GM21786 (cell line): Measurements from ENCODE around the gene CEACAM19.
"Not testable (repeated sequence)": the region's sequence is repeated elsewhere in the genome, so short reads cannot be mapped to it uniquely, and the experiment has no call there.

Experiments used
- ATAC-seq: cut with Tn5 transposase; IDR thresholded peaks from one replicate; pipeline ENCODE4 v1.9.1; 2021; ENCODE audit not compliant: unreplicated experiment

CEACAM19 gene

GRCh38 chr19:44700547-44700946 is 29.3 kb downstream of the CEACAM19 start:
- no peak for ATAC-seq

DNA sequence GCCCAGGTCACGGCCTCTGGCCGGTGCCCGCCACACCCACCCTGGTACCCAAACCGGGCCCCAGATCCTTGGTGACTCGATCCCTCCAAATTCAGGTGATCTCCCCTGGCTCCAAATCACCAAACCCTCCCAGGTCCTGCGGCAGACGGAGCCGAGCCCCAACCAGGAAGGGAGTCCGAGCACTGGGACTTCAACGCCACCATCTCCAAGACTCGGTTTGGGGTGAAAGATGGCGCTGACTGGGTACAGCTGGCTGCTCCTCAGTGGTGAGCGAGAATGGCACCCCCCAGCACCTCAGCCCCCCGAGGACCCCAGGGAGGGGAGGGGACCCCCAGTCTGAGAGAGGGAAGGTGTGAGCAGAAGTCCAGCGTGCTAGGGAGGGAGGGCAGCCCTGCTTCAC is 29.9 kb downstream of the CEACAM19 start:
- ATAC-seq, result no peak

DNA sequence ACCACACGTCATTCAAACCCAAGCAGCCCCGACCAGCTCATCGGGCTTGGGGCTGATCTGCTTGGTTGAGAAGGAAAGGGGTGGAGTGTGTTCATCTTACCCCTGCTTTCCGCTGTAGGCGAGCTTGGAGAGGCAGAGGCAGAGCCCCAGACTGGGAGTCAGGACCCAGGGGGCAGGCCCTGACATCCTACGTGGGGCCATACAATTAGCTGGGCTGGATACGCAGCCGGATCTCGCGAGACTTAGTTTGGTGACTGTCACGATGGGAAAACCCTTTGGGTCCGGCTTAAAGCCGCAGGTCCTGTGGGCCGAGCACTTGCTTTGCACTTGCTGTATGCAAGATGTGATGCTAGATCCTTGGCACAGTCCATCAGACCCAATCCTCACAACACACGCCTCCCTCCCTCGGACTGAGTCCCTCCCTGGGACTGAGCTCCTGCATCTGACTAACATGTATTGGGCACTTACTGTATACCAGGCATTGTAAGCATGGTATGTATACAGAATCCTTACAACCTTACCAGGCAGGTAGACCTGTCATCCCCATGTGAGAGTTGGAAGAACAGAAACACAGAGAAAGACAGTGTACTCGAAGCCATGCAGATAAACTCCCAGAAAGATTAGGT is 31.4 kb downstream of the CEACAM19 start:
- ATAC-seq, result no peak

GRCh38 chr19:44703336-44704078 is 32.2 kb downstream of the CEACAM19 start:
- ATAC-seq, result no peak

DNA sequence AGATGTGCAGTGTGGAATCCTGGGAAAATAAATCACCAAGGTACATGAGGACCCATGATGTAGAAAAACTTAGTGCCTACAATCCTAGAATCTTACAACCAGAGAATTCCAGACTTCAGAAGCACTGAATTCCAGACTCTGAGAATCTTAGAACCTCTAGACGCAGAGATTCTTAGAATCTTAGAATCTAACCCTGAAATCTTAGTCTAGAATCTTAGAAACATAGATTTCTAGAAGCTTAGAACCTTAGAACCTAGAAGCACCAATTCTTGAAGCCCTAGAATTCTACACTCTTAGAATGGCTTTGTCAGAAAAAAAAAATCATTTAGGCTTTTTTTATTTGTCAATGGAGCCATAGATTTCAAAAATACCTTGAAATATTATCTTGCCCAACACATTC is 33.7 kb downstream of the CEACAM19 start:
- ATAC-seq, result no peak

- no peak for ATAC-seq
Measured at GRCh38 chr19:44705502-44706010, 34.3 kb downstream of the CEACAM19 start.

DNA sequence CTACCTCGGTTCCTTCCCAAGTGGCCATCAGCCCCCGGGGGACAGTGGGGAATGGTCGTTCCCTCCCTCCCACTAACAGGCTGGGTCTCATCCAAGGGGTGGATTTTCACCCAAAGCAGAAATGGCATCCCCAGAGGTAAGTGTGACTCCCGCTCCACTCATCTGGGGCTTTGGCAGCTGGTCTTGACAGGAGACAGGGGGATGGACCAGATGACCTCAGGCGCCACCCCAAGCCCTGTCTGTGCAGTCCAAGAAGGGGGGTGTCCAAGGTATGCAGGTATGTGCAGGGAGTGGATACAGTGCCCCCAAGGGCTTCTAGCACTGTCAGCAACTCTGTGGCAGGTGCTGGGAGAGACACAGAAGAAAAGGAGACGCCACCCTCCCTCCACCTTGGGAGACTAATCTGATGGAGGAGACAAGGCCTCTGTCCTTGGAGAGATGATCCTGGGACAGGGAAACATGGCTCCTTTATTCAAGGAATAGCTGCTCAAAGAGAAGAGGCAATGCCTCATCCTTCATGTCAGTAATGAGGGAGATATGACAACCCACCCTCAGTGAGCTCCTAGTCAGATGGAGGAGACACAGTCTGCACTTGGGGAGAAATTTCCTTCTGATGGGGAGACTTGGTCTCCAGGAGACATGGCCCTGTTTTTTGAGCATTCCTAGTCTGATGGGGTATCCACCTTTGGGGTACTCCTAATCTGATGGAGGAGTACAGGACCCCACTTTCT is 35.4 kb downstream of the CEACAM19 start:
- ATAC-seq, result no peak

GRCh38 chr19:44707794-44708193 is 36.5 kb downstream of the CEACAM19 start:
- no peak for ATAC-seq

GRCh38 chr19:44708940-44709339 is 37.7 kb downstream of the CEACAM19 start:
- no peak for ATAC-seq

- not testable (repeated sequence) for ATAC-seq
Measured at GRCh38 chr19:44709434-44710266, 38.4 kb downstream of the CEACAM19 start.

DNA sequence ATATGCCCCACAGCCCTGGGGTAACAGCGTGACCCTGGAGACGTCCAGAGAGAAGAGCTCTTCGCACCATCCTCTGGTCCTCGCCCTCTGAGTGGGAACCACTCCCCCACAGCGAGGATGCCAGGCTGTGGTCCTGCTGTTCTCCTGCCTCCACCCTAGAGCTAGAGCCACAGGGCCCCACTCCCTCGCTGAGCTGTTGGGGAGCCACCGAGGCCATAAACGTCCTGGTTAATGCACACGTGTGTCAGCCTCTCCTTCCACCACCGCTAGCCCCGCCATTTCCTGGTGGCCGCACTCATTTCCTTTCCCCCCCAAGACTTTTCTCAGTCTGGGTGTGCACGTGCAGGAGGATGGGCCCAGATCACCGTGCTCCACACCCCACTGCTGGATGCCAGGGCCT is 39.2 kb downstream of the CEACAM19 start:
- ATAC-seq, result no peak

DNA sequence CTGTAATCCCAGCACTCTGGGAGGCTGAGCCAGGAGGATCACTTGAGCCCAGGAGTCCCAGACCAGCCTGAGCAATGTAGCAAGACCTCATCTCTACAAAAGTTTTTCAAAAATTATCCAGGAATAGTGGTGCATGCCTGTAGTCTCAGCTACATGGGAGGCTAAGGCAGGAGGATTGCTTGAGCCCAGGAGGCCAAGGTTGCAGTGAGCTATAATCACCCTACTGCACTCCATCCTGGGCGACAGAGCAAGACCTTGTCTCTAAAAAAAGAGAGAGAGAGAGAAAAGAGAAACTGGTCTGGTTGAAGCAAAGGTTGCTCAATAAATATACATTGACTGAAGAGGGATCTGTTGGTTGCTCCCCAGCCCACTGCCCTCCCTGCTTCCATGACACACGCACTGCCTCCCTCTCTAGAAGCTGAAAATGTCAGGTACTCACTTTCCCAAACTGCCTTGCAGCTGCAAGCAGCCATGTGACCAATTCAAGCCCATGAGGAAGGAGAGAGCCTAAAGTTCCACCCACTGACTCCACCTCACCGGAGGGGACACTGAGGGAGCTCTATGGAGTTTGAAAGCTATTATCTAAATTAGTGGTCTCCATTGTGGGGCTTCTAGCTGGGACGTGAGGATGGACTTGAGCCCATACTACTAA is 41.7 kb downstream of the CEACAM19 start:
- ATAC-seq, result no peak

DNA sequence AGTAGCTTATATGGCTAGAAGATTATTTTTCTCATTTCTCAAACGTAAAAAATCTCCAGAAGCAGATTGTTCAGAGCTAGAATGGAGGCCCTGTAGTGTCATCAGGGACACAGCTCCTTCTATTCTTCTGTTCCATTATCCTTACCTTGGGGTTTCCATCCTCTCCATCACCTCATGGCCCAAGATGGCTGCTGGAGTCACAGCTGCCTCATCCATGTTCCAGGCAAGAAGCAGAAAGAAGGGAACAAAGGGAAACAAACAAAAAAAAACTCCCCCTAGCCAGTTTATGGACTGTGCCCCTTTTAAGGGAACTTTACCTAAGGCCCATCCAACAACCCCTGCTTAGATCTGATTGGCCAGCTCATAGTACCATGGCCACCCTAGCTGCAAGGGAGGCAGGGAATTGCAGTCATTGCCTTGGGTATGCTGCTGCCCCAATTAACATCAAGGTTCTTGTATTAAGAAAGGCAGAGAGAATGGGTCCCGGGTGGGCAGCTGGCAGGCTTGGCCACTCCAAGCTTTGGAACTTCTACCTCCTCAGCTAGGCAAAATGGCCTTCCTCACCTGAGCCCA is 43.4 kb downstream of the CEACAM19 start:
- no peak for ATAC-seq

- no peak for ATAC-seq
Measured at GRCh38 chr19:44717603-44718002, 46.3 kb downstream of the CEACAM19 start.

- ATAC-seq, result no peak
Measured at GRCh38 chr19:44718441-44719261, 47.4 kb downstream of the CEACAM19 start.

GRCh38 chr19:44719262-44719701 is 48.0 kb downstream of the CEACAM19 start:
- no peak for ATAC-seq

DNA sequence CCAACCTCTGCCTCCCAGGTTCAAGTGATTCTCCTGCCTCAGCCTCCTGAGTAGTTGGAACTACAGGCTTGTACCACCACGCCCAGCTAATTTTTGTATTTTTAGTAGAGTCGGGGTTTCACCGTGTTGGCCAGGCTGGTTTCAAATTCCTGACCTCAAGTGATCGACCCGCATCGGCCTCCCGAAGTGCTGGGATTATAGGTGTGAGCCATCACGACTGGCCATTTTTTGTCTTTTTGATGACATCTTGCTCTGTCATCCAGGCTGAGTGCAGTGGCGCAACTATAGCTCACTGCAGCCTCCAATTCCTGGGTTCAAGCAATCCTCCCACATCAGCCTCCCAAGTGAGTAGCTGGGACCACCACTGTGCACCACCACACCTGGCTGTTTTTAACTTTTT is 49.1 kb downstream of the CEACAM19 start:
- ATAC-seq, result not testable (repeated sequence)

DNA sequence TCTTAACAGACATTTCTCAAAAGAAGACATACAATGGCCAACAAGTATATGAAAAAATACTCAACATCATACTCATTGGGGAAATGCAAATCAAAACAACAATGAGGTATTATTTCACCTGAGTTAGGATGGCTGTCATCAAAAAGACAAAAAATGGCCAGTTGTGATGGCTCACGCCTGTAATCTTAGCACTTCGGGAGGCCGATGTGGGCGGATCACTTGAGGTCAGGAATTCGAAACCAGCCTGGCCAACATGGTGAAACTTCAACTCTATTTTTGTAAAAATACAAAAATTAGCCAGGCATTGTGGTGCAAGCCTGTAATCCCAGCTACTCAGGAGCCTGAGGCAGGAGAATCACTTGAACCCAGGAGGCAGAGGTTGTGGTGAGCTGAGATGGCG is 49.7 kb downstream of the CEACAM19 start:
- no peak for ATAC-seq

DNA sequence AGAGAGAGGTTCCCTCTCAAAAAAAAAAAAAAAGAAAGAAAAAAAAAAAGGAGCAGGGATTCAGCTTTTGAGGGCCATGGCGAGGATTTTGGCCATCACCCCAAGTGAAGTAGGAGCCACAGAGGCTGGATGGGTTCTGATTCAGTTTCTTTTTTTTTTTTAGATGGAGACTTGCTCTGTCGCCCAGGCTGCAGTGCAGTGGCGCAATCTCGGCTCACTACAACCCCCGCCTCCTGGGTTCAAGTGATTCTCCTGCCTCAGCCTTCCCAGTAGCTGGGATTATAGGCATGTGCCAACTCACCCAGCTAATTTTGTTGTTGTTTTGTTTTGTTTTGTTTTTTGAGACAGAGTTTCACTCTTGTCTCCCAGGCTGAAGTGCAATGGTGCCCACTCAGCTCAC is 50.1 kb downstream of the CEACAM19 start:
- ATAC-seq, result not testable (repeated sequence)
